Measurements from ENCODE around the gene SNRNP40.

The SNRNP40 gene

DNA sequence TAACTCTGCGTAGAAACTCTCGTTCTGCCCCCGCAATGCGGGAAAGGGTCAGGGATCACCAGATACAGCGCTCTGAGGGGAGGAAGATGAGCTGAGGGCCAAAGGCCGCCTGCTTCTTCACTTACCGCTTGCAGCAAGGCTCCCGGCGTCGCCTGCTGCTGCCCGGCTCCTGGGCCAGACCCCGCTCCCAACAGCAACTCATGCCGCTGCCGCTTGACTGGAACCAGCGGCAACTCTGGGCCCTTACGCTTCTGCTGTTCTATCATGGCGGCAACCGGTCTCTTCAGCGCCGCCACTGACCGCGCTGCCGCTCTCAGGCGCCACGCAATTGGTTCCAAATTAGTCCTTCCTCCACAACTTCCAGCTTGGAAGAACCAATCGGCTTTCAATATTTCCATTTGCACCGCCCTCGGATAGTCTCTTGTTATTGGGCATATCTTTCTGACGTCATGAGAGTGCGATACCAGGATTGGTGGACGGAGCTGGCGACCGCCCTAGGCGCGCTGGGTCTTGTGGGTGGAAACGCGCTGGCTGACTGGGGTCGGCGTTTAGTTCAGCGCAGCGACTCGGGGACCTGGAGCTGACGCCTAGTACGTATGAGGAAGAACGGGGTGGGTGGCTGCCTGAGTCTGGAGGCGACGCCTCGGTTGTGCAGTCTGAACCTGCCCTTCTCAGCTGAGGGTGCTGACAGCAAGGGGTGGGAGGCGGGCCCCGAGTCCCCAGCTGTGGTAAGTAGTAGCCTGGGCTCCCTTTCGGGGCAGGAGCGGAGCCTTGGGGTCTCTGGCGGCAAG lies at the start of gene SNRNP40, which contains the start of gene ZCCHC17:
Gene SNRNP40 (minus strand): TSS at position 303 of the 791 bp plus-strand sequence. CDS start 37 bp downstream, at position 266.
Gene ZCCHC17 (plus strand): TSS at position 547 of the 791 bp plus-strand sequence. CDS start 13,067 bp downstream, outside the sequence.
- no peaks in the 10 kb centered on the region for H3K27me3 ChIP-seq
- TF ChIP-seq Cebpa-rat (IDR thresholded peaks at IDR 0.05): no peak
- H3K27ac ChIP-seq: peak within 1 kb of the TSS; percentile 76 to 95 (median 92)
- peak within 1 kb of the TSS; percentile 75 to 97 (median 90) for H3K4me3 ChIP-seq
- H3K9me3 ChIP-seq (replicated peaks in 1 of 11): no peaks in the 10 kb centered on the region
- peak within 1 kb of the TSS; percentile 85 to 97 (median 92) for H3K4me2 ChIP-seq
- H3K9ac ChIP-seq: peak within 1 kb of the TSS; percentile 90 to 98 (median 94)
- H4K20me1 ChIP-seq: peaks cover 4 to 65% (median 25%) of the 10 kb centered on the region in 11 experiments; a peak in 15 of 22 replicates
- peaks cover 23 to 41% (median 36%) of the 10 kb centered on the region in 10 experiments for H3K4me1 ChIP-seq
- H3K36me3 ChIP-seq: peaks cover 26 to 53% (median 41%) of the 10 kb centered on the region in 11 experiments

DNA sequence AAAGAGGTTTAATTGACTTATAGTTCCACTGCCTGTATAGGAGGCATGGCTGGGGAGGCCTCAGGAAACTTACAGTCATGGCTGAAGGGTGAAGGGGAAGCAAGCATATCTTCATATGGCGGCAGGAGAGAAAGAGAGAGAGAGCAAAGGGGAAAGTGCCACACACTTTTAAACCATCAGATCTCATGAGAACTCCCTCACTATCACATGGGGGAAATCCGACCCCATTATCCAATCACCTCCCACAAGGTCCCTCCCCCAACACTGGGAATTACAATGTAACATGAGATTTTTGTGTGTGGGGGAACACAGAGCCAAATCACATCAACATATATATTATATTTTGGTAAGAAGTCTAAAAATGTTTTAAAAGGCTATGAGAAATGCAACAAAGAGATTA lies 49.0 kb upstream of the SNRNP40 start:
- H3K9me3 ChIP-seq (replicated peaks in 1 of 11): no peaks in the 10 kb centered on the region

DNA sequence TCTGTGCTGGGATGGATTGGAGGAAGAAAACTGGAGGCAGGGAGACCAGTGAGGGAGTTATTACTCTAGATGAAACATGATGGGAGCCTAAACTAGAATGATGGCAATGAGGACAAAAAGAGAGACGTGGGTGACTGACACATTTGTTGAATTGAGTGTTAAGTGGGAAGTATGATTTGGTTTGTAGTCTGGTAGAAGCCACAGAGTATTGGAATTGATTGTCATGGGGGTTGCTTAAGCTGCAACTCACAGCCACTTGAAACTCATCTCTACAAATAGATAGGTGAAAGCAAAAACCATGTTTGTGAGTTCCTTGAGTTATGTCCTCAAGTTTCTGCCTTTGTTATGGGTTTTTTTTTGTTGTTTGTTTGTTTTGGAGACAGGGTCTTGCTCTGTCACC lies 47.9 kb upstream of the SNRNP40 start:
- TF ChIP-seq Cebpa-rat (IDR thresholded peaks at IDR 0.05): no peak
- H3K9me3 ChIP-seq (replicated peaks in 1 of 11): no peaks in the 10 kb centered on the region

More for the DNA sequence above, 49.0 kb upstream of the SNRNP40 start:
- H3K4me2 ChIP-seq: no peak overlapping the region
- 0 out of 22 replicates have a peak, but pooled peaks cover 0 to 5% (median 0%) of the 10 kb centered on the region in 11 experiments for H4K20me1 ChIP-seq
- no peak for TF ChIP-seq Cebpa-rat (IDR thresholded peaks at IDR 0.05)
- H3K27ac ChIP-seq: no peak overlapping the region
- H3K4me1 ChIP-seq: peaks cover 0 to 15% (median 13%) of the 10 kb centered on the region in 10 experiments; a peak in 14 of 20 replicates
- H3K9ac ChIP-seq: no peak overlapping the region
- H3K4me3 ChIP-seq: no peak overlapping the region
- H3K27me3 ChIP-seq: no peaks in the 10 kb centered on the region
- peaks cover 38 to 90% (median 55%) of the 10 kb centered on the region in 11 experiments; a peak in 21 of 22 replicates for H3K36me3 ChIP-seq

DNA sequence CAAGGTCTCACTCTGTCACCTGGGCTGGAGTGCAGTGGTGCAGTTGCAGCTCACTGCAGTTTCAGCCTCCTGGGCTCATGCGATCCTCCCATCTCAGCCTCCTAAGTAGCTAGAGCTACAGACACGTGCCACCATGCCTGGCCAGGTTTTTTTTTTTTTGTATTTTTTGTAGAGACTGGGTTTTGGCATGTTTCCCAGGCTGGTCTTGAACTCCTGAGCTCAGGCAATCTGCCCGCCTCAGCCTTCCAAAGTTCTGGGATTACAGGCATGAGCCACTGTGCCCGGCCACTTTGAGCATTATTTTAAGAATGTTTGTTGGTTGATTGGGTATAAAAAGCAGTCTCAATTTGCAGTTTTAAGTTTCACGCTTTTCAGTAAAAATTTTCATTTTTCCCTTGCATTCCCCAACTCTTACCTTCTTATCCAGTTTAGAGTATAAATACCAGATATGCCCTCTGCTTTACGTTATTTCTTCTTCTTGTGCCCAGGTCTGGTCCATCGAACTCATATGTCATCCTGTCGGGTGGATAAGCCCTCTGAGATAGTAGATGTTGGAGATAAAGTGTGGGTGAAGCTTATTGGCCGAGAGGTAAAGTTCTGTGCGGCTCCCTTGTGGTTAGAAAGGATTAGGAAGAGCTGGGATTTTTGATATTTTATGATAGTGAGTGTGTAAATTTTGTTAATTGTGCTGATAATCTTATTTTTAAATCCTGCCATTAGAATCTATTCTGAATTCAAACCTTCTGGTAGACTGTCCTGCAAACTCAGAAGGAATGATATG lies 40.3 kb upstream of the SNRNP40 start:
- peaks cover 24 to 57% (median 35%) of the 10 kb centered on the region in 11 experiments for H3K36me3 ChIP-seq
- peaks cover 0 to 10% (median 3%) of the 10 kb centered on the region in 11 experiments; a peak in 4 of 22 replicates for H4K20me1 ChIP-seq
- H3K27ac ChIP-seq: no peak overlapping the region
- no peak overlapping the region for H3K9ac ChIP-seq
- no peak for TF ChIP-seq Cebpa-rat (IDR thresholded peaks at IDR 0.05)
- H3K4me2 ChIP-seq: no peak overlapping the region
- no peaks in the 10 kb centered on the region for H3K27me3 ChIP-seq
- H3K9me3 ChIP-seq (replicated peaks in 1 of 11): no peaks in the 10 kb centered on the region
- H3K4me1 ChIP-seq: peaks cover 7 to 13% (median 11%) of the 10 kb centered on the region in 10 experiments; a peak in 16 of 20 replicates
- no peak overlapping the region for H3K4me3 ChIP-seq

More for the DNA sequence above, 47.9 kb upstream of the SNRNP40 start:
- no peak overlapping the region for H3K9ac ChIP-seq
- H3K36me3 ChIP-seq: peaks cover 35 to 90% (median 52%) of the 10 kb centered on the region in 11 experiments
- H3K4me1 ChIP-seq: peaks cover 0 to 15% (median 13%) of the 10 kb centered on the region in 10 experiments; a peak in 14 of 20 replicates
- no peak overlapping the region for H3K4me2 ChIP-seq
- no peak overlapping the region for H3K27ac ChIP-seq
- H4K20me1 ChIP-seq: 0 out of 22 replicates have a peak, but pooled peaks cover 0 to 5% (median 0%) of the 10 kb centered on the region in 11 experiments
- no peaks in the 10 kb centered on the region for H3K27me3 ChIP-seq
- no peak overlapping the region for H3K4me3 ChIP-seq

DNA sequence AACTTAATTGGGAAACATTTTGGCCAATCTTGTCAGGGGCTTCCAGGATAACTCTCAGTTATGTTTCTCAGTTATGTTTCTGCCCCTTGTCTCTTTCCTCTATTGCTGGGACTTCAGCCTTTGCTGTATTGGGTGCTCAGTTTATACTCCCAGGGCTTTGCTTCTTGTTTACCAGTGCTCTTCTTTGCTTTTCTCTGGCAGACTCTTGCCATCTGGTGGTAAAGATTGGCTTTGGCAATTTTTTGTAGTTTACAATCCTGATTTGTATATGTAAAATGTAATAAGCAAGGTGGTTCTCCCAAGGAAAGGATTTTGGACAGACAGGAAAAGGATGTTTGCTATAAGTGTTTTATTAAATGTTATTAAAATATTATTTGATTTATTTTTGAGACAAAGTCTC lies 38.4 kb upstream of the SNRNP40 start:
- peaks cover 7 to 13% (median 11%) of the 10 kb centered on the region in 10 experiments; a peak in 16 of 20 replicates for H3K4me1 ChIP-seq
- TF ChIP-seq Cebpa-rat (IDR thresholded peaks at IDR 0.05): no peak
- H3K9me3 ChIP-seq (replicated peaks in 1 of 11): no peaks in the 10 kb centered on the region
- no peak overlapping the region for H3K9ac ChIP-seq
- peaks cover 0 to 10% (median 3%) of the 10 kb centered on the region in 11 experiments; a peak in 5 of 22 replicates for H4K20me1 ChIP-seq
- no peaks in the 10 kb centered on the region for H3K27me3 ChIP-seq
- no peak overlapping the region for H3K4me3 ChIP-seq
- no peak overlapping the region for H3K4me2 ChIP-seq
- H3K36me3 ChIP-seq: peaks cover 24 to 51% (median 40%) of the 10 kb centered on the region in 11 experiments
- no peak overlapping the region for H3K27ac ChIP-seq

DNA sequence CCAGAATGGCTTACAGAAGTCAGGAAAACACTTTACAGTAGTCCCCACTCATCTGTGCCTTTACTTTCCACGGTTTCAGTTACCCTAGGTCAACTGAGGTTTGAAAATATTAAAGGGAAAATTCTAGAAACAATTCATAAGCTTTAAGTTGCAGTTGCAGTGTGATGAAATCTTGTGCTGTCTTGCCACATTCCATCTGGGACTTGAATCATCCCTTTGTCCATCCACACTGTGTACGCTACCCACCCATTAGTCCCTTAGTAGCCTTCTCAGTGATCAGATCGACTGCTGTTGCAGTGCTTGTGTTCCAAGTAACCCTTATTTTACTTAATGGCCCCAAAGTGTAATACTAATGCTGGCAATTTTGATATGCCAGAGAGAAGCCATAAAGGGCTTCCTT lies 30.8 kb upstream of the SNRNP40 start:
- Histone ChIP-seq H3K27me3 (no peaks in the 10 kb centered on the region), H3K4me1 (no peaks in the 10 kb centered on the region), H4K20me1 (peaks cover 0 to 19% (median 7%) of the 10 kb centered on the region in 11 experiments; a peak in 6 of 22 replicates), H3K9ac (no peak overlapping the region), H3K4me2 (no peak overlapping the region), H3K36me3 (peaks cover 15 to 56% (median 34%) of the 10 kb centered on the region in 11 experiments; a peak in 21 of 22 replicates), H3K27ac (no peak overlapping the region), H3K9me3 (replicated peaks in 1 of 11) (no peaks in the 10 kb centered on the region), H3K4me3 (no peak overlapping the region)
- TF ChIP-seq Cebpa-rat (IDR thresholded peaks at IDR 0.05): no peak

DNA sequence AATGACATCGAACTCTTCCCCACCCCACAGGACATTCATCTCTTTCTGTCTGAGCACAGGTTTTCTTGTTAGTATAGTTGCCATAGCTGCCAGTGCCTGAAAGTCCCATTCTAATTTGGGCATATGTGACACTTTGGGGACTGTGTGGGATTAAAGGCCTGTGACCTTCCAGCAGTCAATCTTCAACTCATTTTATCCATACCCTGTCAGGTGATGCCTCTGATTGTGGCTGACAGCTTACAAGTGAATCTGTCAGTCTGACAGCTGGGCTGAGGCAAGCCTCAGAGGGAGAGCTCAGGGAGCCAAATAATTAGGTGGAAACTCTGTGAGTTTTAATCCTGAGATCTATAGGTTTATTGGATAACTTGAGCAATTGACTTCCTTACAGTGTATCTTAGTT lies 29.9 kb upstream of the SNRNP40 start:
- no peaks in the 10 kb centered on the region for H3K4me1 ChIP-seq
- TF ChIP-seq Cebpa-rat (IDR thresholded peaks at IDR 0.05): no peak
- H4K20me1 ChIP-seq: peaks cover 0 to 19% (median 7%) of the 10 kb centered on the region in 11 experiments; a peak in 6 of 22 replicates
- H3K9me3 ChIP-seq (replicated peaks in 1 of 11): peaks cover 0 to 2% (median 0%) of the 10 kb centered on the region in 11 experiments; a peak in 3 of 22 replicates
- H3K9ac ChIP-seq: no peak overlapping the region
- H3K36me3 ChIP-seq: peaks cover 24 to 58% (median 37%) of the 10 kb centered on the region in 11 experiments
- H3K4me3 ChIP-seq: no peak overlapping the region
- H3K27ac ChIP-seq: no peak overlapping the region
- H3K4me2 ChIP-seq: no peak overlapping the region
- H3K27me3 ChIP-seq: no peaks in the 10 kb centered on the region

DNA sequence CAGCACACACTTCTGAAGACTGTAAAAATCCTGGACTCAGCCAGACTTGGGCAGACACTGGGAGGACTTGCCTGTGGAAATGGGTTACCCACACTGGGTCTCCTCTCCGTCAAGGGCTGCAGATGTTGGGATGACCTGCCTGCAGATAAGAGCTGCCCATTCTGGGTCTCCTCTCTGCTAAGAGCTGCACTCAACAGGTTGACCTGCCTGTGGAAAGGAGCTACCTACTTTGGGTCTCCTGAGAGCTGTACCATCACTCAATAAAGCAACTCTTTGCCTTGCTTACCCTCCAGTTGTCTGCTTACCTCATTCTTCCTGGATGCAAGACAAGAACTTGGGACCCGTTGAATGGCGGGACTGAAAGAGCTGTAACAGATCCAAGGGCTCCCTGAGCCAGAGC lies 28.4 kb upstream of the SNRNP40 start:
- Histone ChIP-seq H3K4me3 (no peak overlapping the region), H3K27ac (no peak overlapping the region), H3K27me3 (no peaks in the 10 kb centered on the region), H3K9me3 (replicated peaks in 1 of 11) (peaks cover 0 to 16% (median 0%) of the 10 kb centered on the region in 11 experiments; a peak in 7 of 22 replicates), H4K20me1 (peaks cover 0 to 19% (median 7%) of the 10 kb centered on the region in 11 experiments; a peak in 5 of 22 replicates), H3K36me3 (peaks cover 37 to 64% (median 49%) of the 10 kb centered on the region in 11 experiments), H3K4me2 (no peak overlapping the region), H3K9ac (no peak overlapping the region), H3K4me1 (no peaks in the 10 kb centered on the region)
- no peak for TF ChIP-seq Cebpa-rat (IDR thresholded peaks at IDR 0.05)
